GM18907 (cell line): Measurements from ENCODE around the gene GPR162.

Source experiments
- ATAC-seq: cut with Tn5 transposase; IDR thresholded peaks from one replicate; pipeline ENCODE4 v1.9.1; 2021; ENCODE audit warnings: mild to moderate bottlenecking, moderate library complexity; ENCODE audit not compliant: unreplicated experiment

The GPR162 gene

GRCh38 chr12:6786416-6787094 lies 35.1 kb upstream of the GPR162 start:
- no peak for ATAC-seq

- ATAC-seq: no peak
Measured at GRCh38 chr12:6787309-6787708, 34.3 kb upstream of the GPR162 start.

- no peak for ATAC-seq
Measured at GRCh38 chr12:6788972-6789924, 32.4 kb upstream of the GPR162 start, which contains the start of gene CD4. TSS of gene CD4 (plus strand) at chr12:6789528. CDS start at chr12:6800139, 10,611 bp downstream.

GRCh38 chr12:6790496-6791150 lies 31.0 kb upstream of the GPR162 start:
- no peak for ATAC-seq

DNA sequence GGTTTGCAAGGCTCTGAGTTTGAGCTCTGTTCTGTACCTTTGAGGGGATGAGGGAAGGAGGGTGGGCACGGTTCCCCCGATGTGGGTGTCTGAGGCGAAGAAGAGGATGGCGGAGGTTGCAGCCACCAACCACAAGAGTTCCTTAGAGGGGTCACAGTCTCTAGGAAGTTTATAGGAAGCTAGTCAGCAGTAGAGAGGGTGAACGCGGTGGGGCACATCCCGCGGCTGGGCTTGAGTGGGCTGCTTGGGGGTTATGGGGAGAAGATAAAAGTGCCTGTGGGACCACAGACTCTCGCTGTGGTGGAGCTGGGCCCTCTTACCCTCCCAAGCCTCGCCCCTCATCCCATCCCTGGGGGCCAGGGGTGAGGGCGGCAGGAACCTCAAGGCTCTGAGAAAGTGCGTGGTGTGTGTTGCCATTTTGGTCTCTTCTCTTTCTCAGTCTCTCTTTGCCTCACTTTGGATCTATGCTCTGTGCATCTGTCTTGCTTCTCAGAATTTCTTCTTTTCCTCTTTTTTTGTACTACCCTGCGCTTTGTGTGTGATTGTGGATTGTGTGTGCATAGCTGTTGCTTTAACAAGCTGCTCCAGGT lies 29.6 kb upstream of the GPR162 start:
- ATAC-seq: no peak

- ATAC-seq: no peak
Measured at GRCh38 chr12:6792522-6793201, 29.0 kb upstream of the GPR162 start.

DNA sequence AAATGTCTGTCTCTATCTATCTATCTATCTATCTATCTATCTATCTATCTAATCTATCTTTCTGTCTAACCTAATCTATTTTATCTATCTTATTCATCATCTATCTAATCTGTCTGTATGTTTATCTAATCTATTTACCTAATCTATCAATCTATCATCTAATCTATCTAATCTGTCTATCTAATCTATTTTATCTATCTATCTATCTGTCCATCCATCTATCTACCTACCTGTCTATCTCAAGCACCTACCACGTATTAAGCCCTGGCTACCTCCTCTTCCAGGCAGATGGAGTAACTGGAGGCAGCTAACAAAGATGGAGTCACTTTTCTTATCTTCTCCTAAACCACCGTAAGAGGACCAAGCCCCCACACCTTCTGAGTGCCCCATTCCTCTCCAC lies 26.5 kb upstream of the GPR162 start:
- ATAC-seq: no peak

DNA sequence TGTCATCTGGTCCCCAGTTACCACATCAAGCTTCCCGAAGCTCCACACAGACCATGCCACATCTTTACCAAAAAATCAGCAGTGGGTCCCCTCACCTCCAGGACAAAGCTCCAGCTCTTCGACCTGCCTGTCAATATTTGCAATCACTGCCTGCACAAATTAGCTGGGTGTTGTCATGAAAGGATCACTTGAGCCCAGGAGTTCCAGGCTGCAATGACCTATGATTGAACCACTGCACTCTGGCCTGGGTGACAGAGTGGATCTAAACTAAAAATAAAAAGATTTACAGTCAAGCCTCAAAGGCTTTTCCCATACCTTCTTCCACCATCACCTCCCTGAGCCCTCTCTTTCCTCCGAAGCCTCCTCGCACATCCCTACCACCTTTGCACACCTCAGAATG lies 25.0 kb upstream of the GPR162 start:
- no peak for ATAC-seq

DNA sequence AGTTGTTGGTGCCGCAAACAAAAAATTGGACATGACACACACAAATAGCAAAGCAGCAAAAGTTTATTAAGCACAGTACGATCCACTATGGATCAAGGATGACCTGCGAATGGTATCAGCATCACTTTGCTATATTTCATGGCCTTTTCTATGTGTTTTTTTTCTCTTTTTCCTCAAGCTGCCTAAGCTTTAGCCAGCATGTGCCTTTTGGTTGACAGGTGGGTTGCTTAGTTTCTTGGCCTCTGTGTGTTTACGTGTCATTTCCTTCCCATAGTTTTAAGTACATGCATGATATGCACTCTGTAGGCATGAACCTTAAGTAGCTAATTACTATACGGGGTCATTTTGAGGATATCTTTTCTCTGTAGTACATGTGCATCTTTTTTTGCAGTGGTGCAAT lies 22.5 kb upstream of the GPR162 start:
- ATAC-seq: no peak

DNA sequence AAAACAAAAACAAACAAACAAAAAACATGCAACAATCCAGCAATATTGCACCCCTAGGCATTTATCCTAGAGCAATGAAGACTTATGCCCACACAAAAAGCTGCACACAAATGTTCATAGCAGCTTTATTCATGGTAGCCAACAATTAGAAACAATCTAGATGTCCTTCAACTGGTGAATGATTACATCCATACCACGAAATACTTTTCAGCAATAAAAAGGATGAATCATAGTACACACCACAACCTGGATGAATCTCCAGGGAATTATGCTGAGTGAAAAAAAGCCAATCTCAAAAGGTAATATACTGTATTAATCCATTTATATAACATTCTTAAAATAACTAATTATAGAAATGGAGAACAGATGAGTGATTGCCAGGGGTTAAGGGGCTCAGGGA lies 14.5 kb upstream of the GPR162 start:
- no peak for ATAC-seq

- no peak for ATAC-seq
Measured at GRCh38 chr12:6809056-6809455, 12.6 kb upstream of the GPR162 start.

- ATAC-seq: no peak
Measured at GRCh38 chr12:6810758-6811157, 10.9 kb upstream of the GPR162 start.

DNA sequence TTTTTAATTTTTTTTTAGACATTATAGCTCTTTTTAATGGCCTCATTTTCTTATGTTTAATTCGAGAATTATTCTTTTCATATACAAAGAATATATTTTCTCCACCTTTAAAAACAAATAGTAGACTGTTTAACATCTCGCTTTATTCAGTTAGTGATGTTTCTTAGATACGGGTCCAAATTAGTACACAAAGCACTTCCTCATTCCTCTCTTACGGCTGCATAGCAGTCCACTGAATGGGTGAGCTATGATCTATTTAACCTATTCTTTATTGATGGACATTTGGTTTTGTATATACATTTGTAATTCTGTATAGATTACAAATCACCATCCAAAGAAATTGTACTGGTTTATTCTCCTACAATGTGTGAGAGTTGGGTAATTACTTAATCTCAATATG lies 8.3 kb upstream of the GPR162 start:
- ATAC-seq: no peak

GRCh38 chr12:6816598-6816997 lies 5.0 kb upstream of the GPR162 start:
- no peak for ATAC-seq

DNA sequence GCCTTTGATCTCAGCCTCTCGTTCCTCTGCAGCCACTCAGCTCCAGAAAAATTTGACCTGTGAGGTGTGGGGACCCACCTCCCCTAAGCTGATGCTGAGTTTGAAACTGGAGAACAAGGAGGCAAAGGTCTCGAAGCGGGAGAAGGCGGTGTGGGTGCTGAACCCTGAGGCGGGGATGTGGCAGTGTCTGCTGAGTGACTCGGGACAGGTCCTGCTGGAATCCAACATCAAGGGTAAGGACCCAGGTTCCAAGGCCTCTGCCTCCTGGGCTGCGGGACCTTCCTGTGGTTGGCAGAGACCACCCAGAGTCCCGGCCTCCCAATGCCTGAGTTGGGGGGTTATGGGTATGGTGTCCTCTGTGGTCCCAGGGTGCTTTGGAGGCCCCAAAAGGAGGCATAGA lies 4.5 kb upstream of the GPR162 start:
- ATAC-seq: no peak

- no peak for ATAC-seq
Measured at GRCh38 chr12:6817662-6818157, 3.9 kb upstream of the GPR162 start.

GRCh38 chr12:6818222-6818621 lies 3.4 kb upstream of the GPR162 start:
- ATAC-seq: no peak

DNA sequence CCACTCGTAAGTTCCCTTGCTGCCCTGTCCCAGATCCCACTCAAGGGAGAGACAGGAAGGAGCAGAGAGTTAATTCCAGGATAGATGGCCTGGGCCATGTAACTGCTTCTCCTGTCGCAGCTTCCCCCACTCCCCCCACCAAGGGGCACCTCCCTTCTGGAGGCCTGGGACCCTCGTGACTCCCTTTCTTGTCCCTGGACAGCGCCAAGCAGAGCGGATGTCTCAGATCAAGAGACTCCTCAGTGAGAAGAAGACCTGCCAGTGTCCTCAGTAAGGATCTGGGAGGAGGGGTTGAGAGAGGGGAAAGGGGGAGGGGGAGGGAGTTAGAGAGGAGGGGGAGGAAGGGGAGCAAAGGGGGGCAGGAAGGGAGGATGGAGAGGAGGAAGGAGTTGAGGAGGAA lies 3.0 kb upstream of the GPR162 start:
- no peak for ATAC-seq

DNA sequence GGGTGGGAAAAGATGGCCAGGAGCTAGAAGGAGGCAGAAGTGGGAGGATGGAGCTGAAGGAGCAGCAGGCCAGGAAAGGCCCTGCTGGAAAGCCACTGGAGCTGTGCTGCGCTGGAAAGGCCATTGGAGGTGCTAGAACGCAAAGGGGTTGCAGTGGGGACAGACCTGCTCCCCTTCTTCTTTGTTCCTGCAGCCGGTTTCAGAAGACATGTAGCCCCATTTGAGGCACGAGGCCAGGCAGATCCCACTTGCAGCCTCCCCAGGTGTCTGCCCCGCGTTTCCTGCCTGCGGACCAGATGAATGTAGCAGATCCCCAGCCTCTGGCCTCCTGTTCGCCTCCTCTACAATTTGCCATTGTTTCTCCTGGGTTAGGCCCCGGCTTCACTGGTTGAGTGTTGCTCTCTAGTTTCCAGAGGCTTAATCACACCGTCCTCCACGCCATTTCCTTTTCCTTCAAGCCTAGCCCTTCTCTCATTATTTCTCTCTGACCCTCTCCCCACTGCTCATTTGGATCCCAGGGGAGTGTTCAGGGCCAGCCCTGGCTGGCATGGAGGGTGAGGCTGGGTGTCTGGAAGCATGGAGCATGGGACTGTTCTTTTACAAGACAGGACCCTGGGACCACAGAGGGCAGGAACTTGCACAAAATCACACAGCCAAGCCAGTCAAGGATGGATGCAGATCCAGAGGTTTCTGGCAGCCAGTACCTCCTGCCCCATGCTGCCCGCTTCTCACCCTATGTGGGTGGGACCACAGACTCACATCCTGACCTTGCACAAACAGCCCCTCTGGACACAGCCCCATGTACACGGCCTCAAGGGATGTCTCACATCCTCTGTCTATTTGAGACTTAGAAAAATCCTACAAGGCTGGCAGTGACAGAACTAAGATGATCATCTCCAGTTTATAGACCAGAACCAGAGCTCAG lies 2.3 kb upstream of the GPR162 start:
- no peak for ATAC-seq
